Sigmoid colon (tissue), 7 donors: ENCODE measurements around the gene LSM14A. TPM values are rescaled to one million over a fixed set of nuclear protein-coding genes. Genes with fewer than 3 reads are reported as not detected.
"Not testable (repeated sequence)": the region's sequence is repeated elsewhere in the genome, so short reads cannot be mapped to it uniquely, and the experiment has no call there.

ENCODE experiments used
- DNase-seq: peaks from one replicate; pipeline ENCODE4 v3.0.0-alpha.2; 2019
- H3K27ac ChIP-seq, 4 donors: fragments of 200-600 bp; sonication (generic); one replicate each; pipeline ENCODE4 v1.5.1; 2016 to 2019; ENCODE audit warnings: mild to moderate bottlenecking in 1 of 4
- H3K27me3 ChIP-seq, 3 donors: fragments of 200-600 bp; sonication (generic); one replicate each; pipeline ENCODE4 v1.5.1; 2019; ENCODE audit warnings: mild to moderate bottlenecking in 1 of 3
- H3K36me3 ChIP-seq, 4 donors: fragments of 200-600 bp; sonication (generic); one replicate each; pipeline ENCODE4 v1.5.1; 2016 to 2019
- H3K4me1 ChIP-seq, 4 donors: fragments of 200-600 bp; sonication (generic); one replicate each; pipeline ENCODE4 v1.5.1; 2017 to 2019
- H3K4me3 ChIP-seq, 4 donors: fragments of 200-600 bp; sonication (generic); one replicate each; pipeline ENCODE4 v1.5.1; 2017 to 2019; ENCODE audit warnings: mild to moderate bottlenecking in 2 of 4, moderate library complexity in 1 of 4
- H3K9me3 ChIP-seq, 4 donors: fragments of 200-600 bp in 3 of 4; sonication (generic) in 3 of 4; one replicate each; pipeline versions ENCODE4 v1.5.1 to v1.6.1; 2013 to 2019
- CTCF ChIP-seq, 4 experiments: fragments of 450-650 bp in 3 of 4; fragments of 200-600 bp in 1 of 4; IDR thresholded peaks; one replicate each; pipeline ENCODE4 v1.5.1; 2016 to 2019; ENCODE audit warnings: antibody characterized with exemption in 4 of 4, mild to moderate bottlenecking in 3 of 4, moderate library complexity in 2 of 4
- EP300 ChIP-seq, 4 donors: sonication (generic); formaldehyde crosslinking; IDR thresholded peaks; one replicate each; pipeline ENCODE4 v1.6.1; 2017; ENCODE audit warnings: antibody characterized with exemption in 4 of 4
- POLR2A ChIP-seq, 2 donors: fragments of 450-650 bp; IDR thresholded peaks; one replicate each; pipeline ENCODE4 v1.6.1; 2016; ENCODE audit warnings: antibody characterized with exemption in 2 of 2, mild to moderate bottlenecking in 2 of 2, moderate library complexity in 2 of 2
- POLR2AphosphoS5 ChIP-seq, 4 donors: sonication (generic); formaldehyde crosslinking; IDR thresholded peaks; one replicate each; pipeline ENCODE4 v1.6.1; 2017; ENCODE audit warnings: antibody characterized with exemption in 4 of 4
- WGBS, 2 donors: extraction: QIAGEN DNeasy Blood & Tissue Kit; methylation state at CpG; one replicate each; pipeline ENCODE4 v1.1.7; 2013; 5-methylcytosine and 5-hydroxymethylcytosine counted together
- intact Hi-C: fragments of 100-400 bp; cut with DNase I; formaldehyde crosslinking; loops from one replicate; pipeline ENCODE4 v1.15.1; 2023
- polyA plus RNA-seq, 3 donors: library from polyadenylated mRNA; stranded (reverse); fragments of 200-250 nt; gene quantifications; one replicate each; pipeline ENCODE4 v1.2.3, GENCODE V29; 2013
- total RNA-seq, 4 donors: library from RNA; depleted of rRNA; stranded (reverse); fragments of >200 nt; gene quantifications; one replicate each; pipeline ENCODE4 v1.1.0, GENCODE V29; 2016
- donor health status: healthy with polysubstance abuse.
- donor health status: Bipolar disorder and iron deficiency.
- donor health status: healthy.

LSM14A gene
- total and polyA plus RNA-seq, 7 donors = 66.6 to 149 (median 104) TPM

GRCh38 chr19:34215006-34215665 lies 42.8 kb downstream of the LSM14A start:
- WGBS, 2 donors = 94 to 97% methylated on average over 3 of the region's 3 CpGs
- Histone ChIP-seq H3K4me3 (no peak overlapping the region), H3K27me3 (no peaks in the 10 kb centered on the region), H3K9me3 (no peaks in the 10 kb centered on the region), H3K4me1 (peaks cover 0 to 14% (median 10%) of the 10 kb centered on the region in 4 donors), H3K27ac (no peak overlapping the region), H3K36me3 (peaks cover 6 to 77% (median 15%) of the 10 kb centered on the region in 4 donors)
- TF ChIP-seq POLR2A (IDR thresholded peaks at IDR 0.05) (no peak), POLR2AphosphoS5 (IDR thresholded peaks at IDR 0.05) (no peak), CTCF (IDR thresholded peaks at IDR 0.05) (no peak), EP300 (IDR thresholded peaks at IDR 0.05) (no peak)
- DNase-seq = no peak
- intact Hi-C loops = no loop called here

GRCh38 chr19:34215666-34216038 lies 43.3 kb downstream of the LSM14A start:
- WGBS, 2 donors = 95 to 97% methylated on average over 3 of the region's 3 CpGs
- TF ChIP-seq CTCF (IDR thresholded peaks at IDR 0.05) = no peak
- no peak for TF ChIP-seq EP300 (IDR thresholded peaks at IDR 0.05)
- no peak for TF ChIP-seq POLR2AphosphoS5 (IDR thresholded peaks at IDR 0.05)
- no peak for TF ChIP-seq POLR2A (IDR thresholded peaks at IDR 0.05)
- Histone ChIP-seq H3K4me1 (peaks cover 0 to 14% (median 10%) of the 10 kb centered on the region in 4 donors), H3K9me3 (no peaks in the 10 kb centered on the region), H3K27me3 (no peaks in the 10 kb centered on the region), H3K36me3 (peaks cover under 1 to 75% (median 10%) of the 10 kb centered on the region in 4 donors), H3K27ac (no peak overlapping the region), H3K4me3 (no peak overlapping the region)
- intact Hi-C loops = no loop called here
- DNase-seq = no peak

GRCh38 chr19:34216745-34217219 lies 44.5 kb downstream of the LSM14A start:
- peaks cover 6 to 75% (median 10%) of the 10 kb centered on the region in 4 donors for H3K36me3 ChIP-seq
- intact Hi-C loops, H3K9me3 ChIP-seq, H3K4me3 ChIP-seq, H3K27ac ChIP-seq, DNase-seq, H3K27me3 ChIP-seq: not testable (repeated sequence)
- WGBS, 2 donors = 67 to 80% methylated on average over 14 of the region's 14 CpGs
- peaks cover 0 to 14% (median 10%) of the 10 kb centered on the region in 4 donors for H3K4me1 ChIP-seq

DNA sequence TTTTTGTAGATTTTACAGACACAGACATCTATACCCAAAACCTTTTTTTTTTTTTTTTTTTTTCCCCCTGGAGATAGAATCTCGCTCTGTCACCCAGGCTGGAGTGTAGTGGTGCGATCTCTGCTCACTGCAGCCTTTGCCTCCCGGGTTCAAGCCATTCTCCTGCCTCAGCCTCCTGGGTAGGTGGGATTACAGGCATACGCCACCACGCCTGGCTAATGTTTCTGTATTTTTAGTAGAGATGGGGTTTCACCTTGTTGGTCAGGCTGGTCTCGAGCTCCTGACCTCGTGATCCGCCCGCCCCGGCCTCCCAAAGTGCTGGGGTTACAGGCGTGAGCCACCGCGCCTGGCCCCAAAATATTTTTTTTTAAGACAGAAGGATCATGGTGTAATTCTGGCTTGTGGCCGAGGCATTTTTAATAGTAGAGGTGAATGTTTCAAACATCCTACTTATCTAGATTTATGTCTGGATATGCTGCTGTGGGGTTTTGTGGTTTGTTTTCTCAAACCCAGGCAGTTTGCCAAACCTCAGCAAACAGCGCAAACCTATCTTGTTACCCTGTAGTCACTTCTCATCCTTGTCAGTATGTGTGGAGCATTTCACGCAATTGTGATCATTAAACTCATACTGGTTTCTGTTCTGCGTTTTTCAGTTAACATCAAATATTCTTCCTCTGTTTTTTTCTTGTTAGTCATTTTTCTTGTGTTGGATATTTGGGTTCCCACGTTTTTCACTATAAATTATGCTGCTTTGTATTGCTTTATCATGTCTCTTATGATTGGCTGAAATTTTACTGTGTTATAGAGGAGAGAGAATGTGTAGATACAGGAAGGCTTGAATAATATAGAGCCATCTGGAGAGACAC lies 45.9 kb downstream of the LSM14A start:
- intact Hi-C loops = no loop called here
- DNase-seq = no peak
- whole genome bisulfite sequencing, 2 donors = 46 to 51% methylated on average over 18 of the region's 18 CpGs

More for the DNA sequence above, 45.9 kb downstream of the LSM14A start:
- H3K4me1 ChIP-seq = peaks cover 0 to 14% (median 10%) of the 10 kb centered on the region in 4 donors
- TF ChIP-seq POLR2A (IDR thresholded peaks at IDR 0.05) (no peak), CTCF (IDR thresholded peaks at IDR 0.05) (no peak), POLR2AphosphoS5 (IDR thresholded peaks at IDR 0.05) (no peak), EP300 (IDR thresholded peaks at IDR 0.05) (no peak)
- no peak overlapping the region for H3K4me3 ChIP-seq
- peaks cover 12 to 76% (median 20%) of the 10 kb centered on the region in 4 donors for H3K36me3 ChIP-seq
- H3K9me3 ChIP-seq = no peaks in the 10 kb centered on the region
- H3K27me3 ChIP-seq = no peaks in the 10 kb centered on the region
- H3K27ac ChIP-seq = peak overlapping the region in 3 of 4 donors; percentile 9 to 49 (median 19)
